Thyroid gland (tissue), 4 donors: ENCODE measurements around the gene TOLLIP. TPM values are rescaled to one million over a fixed set of nuclear protein-coding genes. Genes with fewer than 3 reads are reported as not detected.

Source experiments
- DNase-seq, 2 donors: peaks; one replicate each; pipeline ENCODE4 v3.0.0-alpha.2; 2019
- H3K27ac ChIP-seq, 3 donors: fragments of 200-600 bp; sonication (generic); 1 replicate in 2 of 3; 2 replicates in 1 of 3; pipeline ENCODE4 v1.5.1; 2016 to 2019; ENCODE audit warnings: mild to moderate bottlenecking in 1 of 3, moderate library complexity in 1 of 3
- H3K27me3 ChIP-seq: fragments of 200-600 bp; sonication (generic); one replicate; pipeline ENCODE4 v1.5.1; 2019
- H3K36me3 ChIP-seq, 2 donors: fragments of 200-600 bp; sonication (generic); one replicate each; pipeline ENCODE4 v1.5.1; 2016 to 2019
- H3K4me1 ChIP-seq, 2 donors: fragments of 200-600 bp; sonication (generic); one replicate each; pipeline ENCODE4 v1.5.1; 2017 to 2019
- H3K4me3 ChIP-seq, 3 donors: fragments of 200-600 bp; sonication (generic); replicated peaks in 1 of 3; 1 replicate in 2 of 3; 2 replicates in 1 of 3; pipeline ENCODE4 v1.5.1; 2016; ENCODE audit warnings: mild to moderate bottlenecking in 1 of 3
- H3K9me3 ChIP-seq: fragments of 200-600 bp; sonication (generic); one replicate; pipeline ENCODE4 v1.5.1; 2017
- POLR2A ChIP-seq, 2 donors: fragments of 450-650 bp; IDR thresholded peaks; one replicate each; pipeline ENCODE4 v1.6.1; 2017; ENCODE audit warnings: antibody characterized with exemption in 2 of 2, mild to moderate bottlenecking in 2 of 2, moderate library complexity in 1 of 2
- WGBS, 2 donors: methylation state at CpG; one replicate each; pipeline ENCODE4 v1.1.5; 2017; 5-methylcytosine and 5-hydroxymethylcytosine counted together
- intact Hi-C: fragments of 100-400 bp; cut with DNase I; formaldehyde crosslinking; loops from one replicate; pipeline ENCODE4 v1.15.1; 2023
- total RNA-seq, 4 donors: library from RNA; depleted of rRNA; stranded (reverse); fragments of >200 nt; gene quantifications; one replicate each; pipeline ENCODE4 v1.2.3, GENCODE V29; 2016
- TF ChIP-seq, protein P1 (sequence below), 6 experiments: fragments of 200-600 bp in 3 of 6; fragments of 450-650 bp in 3 of 6; sonication (generic) in 3 of 6; IDR thresholded peaks; one replicate each; pipeline ENCODE4 v1.5.1; 2016 to 2019; ENCODE audit warnings: antibody characterized with exemption in 6 of 6, mild to moderate bottlenecking in 2 of 6, inconsistent platforms in 1 of 6, moderate library complexity in 1 of 6

The TOLLIP gene
- total RNA-seq, 4 donors from 2014 or later = 37.1 to 74.4 (median 65.7) TPM

DNA sequence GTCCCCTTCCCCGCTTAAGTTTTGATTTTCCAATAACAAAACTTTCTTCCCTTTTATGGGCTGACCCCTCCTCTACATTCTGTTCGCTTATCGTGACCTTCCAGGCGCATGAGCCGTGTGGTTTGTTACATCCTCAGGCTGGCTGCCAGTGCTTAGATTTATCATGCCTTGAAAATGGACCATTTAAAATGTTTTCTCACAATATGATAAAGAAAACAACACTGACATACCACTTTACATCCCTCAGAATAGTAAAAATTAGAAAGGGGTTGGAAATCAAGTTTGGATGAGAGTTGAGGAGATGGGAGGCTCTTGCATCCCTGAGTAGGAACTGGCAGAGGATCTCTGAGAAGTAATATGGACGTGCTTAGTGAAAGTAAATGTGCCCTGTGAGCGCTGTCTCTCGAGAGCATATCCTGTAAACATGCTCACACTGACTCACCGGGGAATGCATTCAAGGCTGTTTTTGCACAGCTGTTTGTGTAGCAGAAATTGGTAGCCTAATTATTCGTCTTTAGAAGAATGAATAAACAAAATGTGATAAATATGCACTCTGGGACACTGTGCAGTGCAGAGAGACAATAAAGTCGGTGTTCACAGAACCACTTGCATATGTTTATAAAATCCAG, 17.1 kb upstream of the TOLLIP start:
- DNase-seq = no peak
- TF ChIP-seq POLR2A (IDR thresholded peaks at IDR 0.05) = no peak
- TF ChIP-seq, protein P1, sequence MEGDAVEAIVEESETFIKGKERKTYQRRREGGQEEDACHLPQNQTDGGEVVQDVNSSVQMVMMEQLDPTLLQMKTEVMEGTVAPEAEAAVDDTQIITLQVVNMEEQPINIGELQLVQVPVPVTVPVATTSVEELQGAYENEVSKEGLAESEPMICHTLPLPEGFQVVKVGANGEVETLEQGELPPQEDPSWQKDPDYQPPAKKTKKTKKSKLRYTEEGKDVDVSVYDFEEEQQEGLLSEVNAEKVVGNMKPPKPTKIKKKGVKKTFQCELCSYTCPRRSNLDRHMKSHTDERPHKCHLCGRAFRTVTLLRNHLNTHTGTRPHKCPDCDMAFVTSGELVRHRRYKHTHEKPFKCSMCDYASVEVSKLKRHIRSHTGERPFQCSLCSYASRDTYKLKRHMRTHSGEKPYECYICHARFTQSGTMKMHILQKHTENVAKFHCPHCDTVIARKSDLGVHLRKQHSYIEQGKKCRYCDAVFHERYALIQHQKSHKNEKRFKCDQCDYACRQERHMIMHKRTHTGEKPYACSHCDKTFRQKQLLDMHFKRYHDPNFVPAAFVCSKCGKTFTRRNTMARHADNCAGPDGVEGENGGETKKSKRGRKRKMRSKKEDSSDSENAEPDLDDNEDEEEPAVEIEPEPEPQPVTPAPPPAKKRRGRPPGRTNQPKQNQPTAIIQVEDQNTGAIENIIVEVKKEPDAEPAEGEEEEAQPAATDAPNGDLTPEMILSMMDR (IDR thresholded peaks at IDR 0.05) = no peak
- H3K36me3 ChIP-seq = no peaks in the 10 kb centered on the region
- WGBS, 2 donors = 81% methylated on average over 11 of the region's 11 CpGs
- no peak overlapping the region for H3K27ac ChIP-seq
- H3K4me1 ChIP-seq = no peaks in the 10 kb centered on the region
- no peak overlapping the region for H3K4me3 ChIP-seq
- no peaks in the 10 kb centered on the region for H3K9me3 ChIP-seq
- no peaks in the 10 kb centered on the region for H3K27me3 ChIP-seq
- intact Hi-C loops = no loop called here

DNA sequence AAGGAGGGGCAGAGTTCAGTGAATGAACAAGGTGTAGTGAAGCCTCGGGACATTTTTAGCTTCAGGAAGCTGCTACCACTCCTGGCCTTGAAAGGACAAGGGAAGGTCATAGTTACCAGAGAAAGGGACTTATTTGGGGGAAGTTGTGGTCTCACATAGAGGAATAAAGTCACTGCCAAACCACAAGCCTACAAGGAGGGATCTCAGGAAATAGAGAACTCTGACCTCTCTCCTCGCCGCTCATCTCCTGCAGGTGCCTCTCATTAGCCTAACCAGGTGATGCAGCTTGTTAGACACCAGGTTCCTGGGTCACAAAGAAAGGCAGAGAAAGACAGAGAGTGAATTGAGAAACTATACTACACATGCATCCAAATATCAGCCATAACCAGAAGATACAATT, 14.3 kb upstream of the TOLLIP start:
- Histone ChIP-seq H3K4me1 (no peaks in the 10 kb centered on the region), H3K27ac (no peak overlapping the region), H3K9me3 (no peaks in the 10 kb centered on the region), H3K4me3 (no peak overlapping the region), H3K27me3 (no peaks in the 10 kb centered on the region), H3K36me3 (no peaks in the 10 kb centered on the region)
- WGBS, 2 donors = 73 to 75% methylated on average over 3 of the region's 3 CpGs
- intact Hi-C loops = no loop called here
- no peak for TF ChIP-seq POLR2A (IDR thresholded peaks at IDR 0.05)
- TF ChIP-seq, protein P1 (IDR thresholded peaks at IDR 0.05) = no peak
- DNase-seq = no peak

DNA sequence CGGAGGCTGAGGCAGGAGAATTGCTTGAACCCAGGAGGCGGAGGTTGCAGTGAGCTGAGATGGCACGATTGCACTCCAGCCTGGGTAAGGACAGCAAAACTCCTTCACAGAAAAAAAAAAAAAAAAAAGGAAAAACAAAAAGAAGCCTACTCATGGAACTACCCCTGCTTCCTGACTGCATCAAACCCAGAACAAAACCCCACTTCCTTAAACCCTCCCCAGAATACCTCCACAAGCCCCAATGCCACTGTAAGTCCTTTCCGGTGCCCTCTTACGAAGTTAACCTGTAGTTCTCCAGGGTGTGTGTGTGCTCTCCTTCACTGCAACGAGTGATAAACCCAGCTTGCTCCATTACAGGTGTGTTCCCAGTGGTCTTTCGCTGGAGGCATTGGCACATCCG, 8.6 kb upstream of the TOLLIP start:
- no peaks in the 10 kb centered on the region for H3K36me3 ChIP-seq
- no peak overlapping the region for H3K4me3 ChIP-seq
- no peaks in the 10 kb centered on the region for H3K9me3 ChIP-seq
- no peak for DNase-seq
- WGBS, 2 donors = 87 to 90% methylated on average over 8 of the region's 8 CpGs
- H3K27ac ChIP-seq = no peak overlapping the region
- H3K27me3 ChIP-seq = no peaks in the 10 kb centered on the region
- intact Hi-C loops = no loop called here
- TF ChIP-seq, protein P1 (IDR thresholded peaks at IDR 0.05) = no peak
- TF ChIP-seq POLR2A (IDR thresholded peaks at IDR 0.05) = no peak
- H3K4me1 ChIP-seq = no peaks in the 10 kb centered on the region

DNA sequence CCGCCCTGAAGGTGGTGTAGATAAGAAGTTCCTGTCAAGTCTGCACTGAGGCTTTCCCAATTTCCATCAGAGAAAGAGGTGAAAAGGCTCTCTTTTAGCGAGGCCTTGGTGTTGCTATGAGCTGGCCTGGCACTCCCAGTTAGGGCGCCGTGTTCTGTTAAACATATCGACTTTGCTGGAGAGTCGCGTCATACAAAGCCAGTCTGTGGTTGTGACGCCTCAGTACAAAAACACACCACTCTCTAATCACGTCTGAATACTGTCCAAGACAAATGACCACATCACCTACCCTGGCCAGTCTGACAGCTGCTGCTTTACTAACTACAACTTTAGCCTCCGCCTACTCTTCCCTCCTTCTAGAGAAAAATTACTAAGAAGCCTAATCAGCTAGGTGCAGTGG, 8.0 kb upstream of the TOLLIP start:
- H3K9me3 ChIP-seq = no peaks in the 10 kb centered on the region
- H3K36me3 ChIP-seq = no peaks in the 10 kb centered on the region
- intact Hi-C loops = no loop called here
- no peak for TF ChIP-seq POLR2A (IDR thresholded peaks at IDR 0.05)
- TF ChIP-seq, protein P1 (IDR thresholded peaks at IDR 0.05) = no peak
- DNase-seq = no peak
- no peaks in the 10 kb centered on the region for H3K27me3 ChIP-seq
- H3K4me3 ChIP-seq = no peak overlapping the region
- H3K27ac ChIP-seq = no peak overlapping the region
- no peaks in the 10 kb centered on the region for H3K4me1 ChIP-seq
- WGBS, 2 donors = 90 to 91% methylated on average over 10 of the region's 10 CpGs

DNA sequence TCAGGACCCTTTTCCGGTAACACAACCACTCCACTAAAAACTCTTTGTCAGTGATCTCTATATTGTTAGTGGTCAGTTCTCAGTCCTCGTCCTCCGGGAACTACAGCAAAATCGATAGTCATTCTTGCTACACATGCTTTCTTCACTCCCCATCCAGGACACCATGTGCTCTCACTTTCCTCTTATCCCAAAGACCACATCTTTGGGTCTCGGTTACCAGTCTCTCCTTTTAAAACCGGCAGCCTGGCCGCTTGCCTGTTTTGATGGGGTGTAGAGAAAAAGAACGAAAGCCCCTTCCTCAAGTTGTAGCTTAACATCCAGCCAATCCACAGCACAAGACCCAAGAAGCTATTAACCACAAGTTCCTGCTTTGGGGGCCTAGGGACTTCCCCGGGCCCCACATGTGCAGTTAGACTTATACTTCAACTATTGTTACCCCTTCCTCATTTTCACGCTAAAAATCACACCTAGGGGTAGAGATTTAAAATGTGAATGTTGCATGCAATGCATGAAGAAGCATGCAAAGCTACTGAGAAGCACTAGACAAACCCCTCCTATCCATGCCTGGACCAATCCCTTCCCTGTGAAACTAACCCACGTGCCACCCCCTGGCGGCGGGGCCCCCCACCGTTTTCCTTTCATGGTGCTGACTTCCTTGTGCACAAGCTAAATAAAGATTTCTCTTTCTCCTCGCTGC, 1.5 kb upstream of the TOLLIP start:
- intact Hi-C loops = no loop called here
- DNase-seq = no peak
- WGBS, 2 donors = 86 to 90% methylated on average over 15 of the region's 15 CpGs
- Histone ChIP-seq H3K9me3 (no peaks in the 10 kb centered on the region), H3K27me3 (no peaks in the 10 kb centered on the region), H3K4me1 (peaks cover 21 to 31% of the 10 kb centered on the region in 2 donors), H3K27ac (no peak overlapping the region), H3K4me3 (no peak overlapping the region), H3K36me3 (no peaks in the 10 kb centered on the region)
- TF ChIP-seq, protein P1 (IDR thresholded peaks at IDR 0.05) = no peak
- TF ChIP-seq POLR2A (IDR thresholded peaks at IDR 0.05) = no peak
